ENCODE measurements around the gene RTP1.

DNA sequence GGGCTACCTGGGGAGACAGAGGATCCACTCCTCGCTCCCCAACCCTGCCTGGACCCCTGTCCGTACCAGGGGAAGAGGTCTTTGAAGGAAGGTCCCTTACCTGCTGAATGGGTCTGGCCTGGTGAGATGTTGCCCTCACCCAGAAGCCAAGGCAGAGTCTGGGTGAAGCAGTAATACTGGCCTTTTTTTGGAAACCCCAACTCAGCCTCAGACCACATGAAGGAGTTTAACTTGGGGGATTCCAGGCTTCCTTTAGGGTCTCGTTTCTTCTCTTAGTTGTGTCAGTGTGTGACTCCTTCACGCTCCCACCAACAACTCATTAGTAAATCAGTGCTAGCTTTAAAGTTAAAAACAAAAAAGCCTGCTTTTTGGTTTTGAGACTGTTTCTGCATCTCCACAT lies 45.6 kb downstream of the RTP1 start:
- TF ChIP-seq CTCF (IDR thresholded peaks at IDR 0.05): no peak
- TF ChIP-seq POLR2A (IDR thresholded peaks at IDR 0.05): no peak
- no peak for TF ChIP-seq POLR2AphosphoS5 (IDR thresholded peaks at IDR 0.05)
